ENCODE measurements around the gene DNLZ. TPM values are rescaled to one million over a fixed set of nuclear protein-coding genes. Genes with fewer than 3 reads are reported as not detected.

The DNLZ gene
- total and polyA plus RNA-seq, 10 donors = 15.8 to 29.8 (median 22.3) TPM

DNA sequence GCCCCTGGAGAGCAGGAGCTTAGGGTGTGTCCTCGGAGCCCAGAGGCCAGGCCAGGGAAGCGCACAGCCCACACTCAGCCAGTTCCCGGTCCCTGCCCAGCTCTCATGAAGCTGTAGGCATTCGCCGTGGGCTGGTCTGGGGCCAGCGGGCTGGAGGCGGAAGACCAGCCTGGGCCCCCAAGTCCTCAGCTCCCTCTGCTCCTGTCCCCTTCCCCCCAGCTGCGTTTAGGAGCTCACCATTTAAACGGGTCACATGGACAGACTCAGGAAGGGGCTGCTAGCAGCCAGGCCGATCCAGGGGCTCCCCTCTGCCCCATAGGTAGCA lies 17.4 kb downstream of the DNLZ start:
- Histone ChIP-seq H3K9me3 (no peaks in the 10 kb centered on the region), H3K27me3 (replicated peaks in 1 of 7) (no peaks in the 10 kb centered on the region), H3K27ac (peak overlapping the region; percentile 19 to 83 (median 76)), H3K4me3 (peak overlapping the region in 3 of 8 donors; percentile 25 to 54 (median 37)), H3K36me3 (peaks cover 0 to 9% (median 0%) of the 10 kb centered on the region in 6 donors), H3K4me1 (peaks cover 18 to 69% (median 54%) of the 10 kb centered on the region in 6 donors)
- intact Hi-C loops (cut with DNase I; ENCODE audit: low total_unique reads) = no loop called here
- DNase-seq = no peak
- WGBS, 5 donors = 42 to 78% (median 76%) methylated on average over 4 to 10 of the region's 10 CpGs
- TF ChIP-seq POLR2A (IDR thresholded peaks at IDR 0.05) (no peak), POLR2AphosphoS5 (IDR thresholded peaks at IDR 0.05) (no peak)
- TF ChIP-seq, protein P1, sequence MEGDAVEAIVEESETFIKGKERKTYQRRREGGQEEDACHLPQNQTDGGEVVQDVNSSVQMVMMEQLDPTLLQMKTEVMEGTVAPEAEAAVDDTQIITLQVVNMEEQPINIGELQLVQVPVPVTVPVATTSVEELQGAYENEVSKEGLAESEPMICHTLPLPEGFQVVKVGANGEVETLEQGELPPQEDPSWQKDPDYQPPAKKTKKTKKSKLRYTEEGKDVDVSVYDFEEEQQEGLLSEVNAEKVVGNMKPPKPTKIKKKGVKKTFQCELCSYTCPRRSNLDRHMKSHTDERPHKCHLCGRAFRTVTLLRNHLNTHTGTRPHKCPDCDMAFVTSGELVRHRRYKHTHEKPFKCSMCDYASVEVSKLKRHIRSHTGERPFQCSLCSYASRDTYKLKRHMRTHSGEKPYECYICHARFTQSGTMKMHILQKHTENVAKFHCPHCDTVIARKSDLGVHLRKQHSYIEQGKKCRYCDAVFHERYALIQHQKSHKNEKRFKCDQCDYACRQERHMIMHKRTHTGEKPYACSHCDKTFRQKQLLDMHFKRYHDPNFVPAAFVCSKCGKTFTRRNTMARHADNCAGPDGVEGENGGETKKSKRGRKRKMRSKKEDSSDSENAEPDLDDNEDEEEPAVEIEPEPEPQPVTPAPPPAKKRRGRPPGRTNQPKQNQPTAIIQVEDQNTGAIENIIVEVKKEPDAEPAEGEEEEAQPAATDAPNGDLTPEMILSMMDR (IDR thresholded peaks at IDR 0.05 in 8 of 11, conservative IDR thresholded peaks at IDR 0.05 in 3 of 11) = no peak

DNA sequence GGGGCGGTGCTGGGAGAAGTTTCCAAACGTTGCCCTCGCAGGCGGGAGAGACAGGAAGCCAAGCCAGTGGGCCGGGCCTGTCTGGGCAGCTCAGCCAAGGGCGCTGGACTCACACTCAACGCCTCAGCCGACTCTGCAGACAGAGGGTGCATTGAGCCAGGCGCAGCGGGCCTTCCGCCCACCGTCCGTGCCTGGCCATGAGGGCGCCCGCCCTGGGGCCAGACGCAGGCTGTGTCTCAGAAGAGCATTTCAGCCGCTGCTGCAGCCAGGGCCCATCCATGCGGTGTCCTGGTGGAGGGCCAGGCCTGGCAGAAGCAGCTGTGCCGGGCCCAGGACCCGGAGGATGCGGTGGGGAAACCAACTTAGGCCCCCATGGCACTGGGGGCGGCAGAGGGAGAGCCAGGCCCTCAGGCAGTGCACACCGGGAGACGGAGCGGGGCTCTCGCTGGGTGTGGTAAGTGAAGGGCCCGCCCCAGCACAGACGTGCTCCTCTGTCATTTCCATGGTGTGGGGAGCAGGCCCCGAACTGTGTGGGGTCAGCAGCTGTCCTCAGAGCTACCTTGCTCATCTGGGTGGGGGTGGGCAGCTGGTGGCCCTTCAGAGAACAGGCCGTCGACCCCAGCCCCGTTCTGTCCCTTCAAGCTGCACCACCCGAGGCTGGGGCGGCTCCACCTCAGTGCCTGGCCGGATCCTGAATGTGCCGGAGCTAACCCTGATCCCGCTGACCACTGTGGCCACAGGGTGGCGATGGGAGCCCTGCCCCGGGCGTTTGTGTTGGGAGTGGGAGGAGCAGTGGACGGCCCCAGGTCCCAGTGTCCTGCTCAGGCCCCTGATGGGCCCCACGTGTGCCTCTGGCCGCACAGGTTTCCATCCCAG lies 18.0 kb downstream of the DNLZ start:
- H3K27me3 ChIP-seq (replicated peaks in 1 of 7) = no peaks in the 10 kb centered on the region
- peak; percentile 35 to 84 (median 79) for TF ChIP-seq POLR2AphosphoS5 (IDR thresholded peaks at IDR 0.05)
- peak in 1 of 3 donors; percentile 22 for TF ChIP-seq POLR2A (IDR thresholded peaks at IDR 0.05)
- TF ChIP-seq, protein P1 (IDR thresholded peaks at IDR 0.05 in 8 of 11, conservative IDR thresholded peaks at IDR 0.05 in 3 of 11) = peak in 9 of 11 experiments; percentile 9 to 63 (median 46)
- 37 to 71% (median 53%) methylated on average over 19 to 43 of the region's 43 CpGs for WGBS, 5 donors
- H3K9me3 ChIP-seq = no peaks in the 10 kb centered on the region
- peak overlapping the region; percentile 19 to 83 (median 76) for H3K27ac ChIP-seq
- intact Hi-C loops (cut with DNase I; ENCODE audit: low total_unique reads) = no loop called here
- H3K36me3 ChIP-seq = peaks cover 0 to 9% (median 0%) of the 10 kb centered on the region in 6 donors
- H3K4me1 ChIP-seq = peaks cover 18 to 69% (median 54%) of the 10 kb centered on the region in 6 donors
- H3K4me3 ChIP-seq = peak overlapping the region in 5 of 8 donors; percentile 19 to 54 (median 25)
- peak; percentile 85 for DNase-seq

DNA sequence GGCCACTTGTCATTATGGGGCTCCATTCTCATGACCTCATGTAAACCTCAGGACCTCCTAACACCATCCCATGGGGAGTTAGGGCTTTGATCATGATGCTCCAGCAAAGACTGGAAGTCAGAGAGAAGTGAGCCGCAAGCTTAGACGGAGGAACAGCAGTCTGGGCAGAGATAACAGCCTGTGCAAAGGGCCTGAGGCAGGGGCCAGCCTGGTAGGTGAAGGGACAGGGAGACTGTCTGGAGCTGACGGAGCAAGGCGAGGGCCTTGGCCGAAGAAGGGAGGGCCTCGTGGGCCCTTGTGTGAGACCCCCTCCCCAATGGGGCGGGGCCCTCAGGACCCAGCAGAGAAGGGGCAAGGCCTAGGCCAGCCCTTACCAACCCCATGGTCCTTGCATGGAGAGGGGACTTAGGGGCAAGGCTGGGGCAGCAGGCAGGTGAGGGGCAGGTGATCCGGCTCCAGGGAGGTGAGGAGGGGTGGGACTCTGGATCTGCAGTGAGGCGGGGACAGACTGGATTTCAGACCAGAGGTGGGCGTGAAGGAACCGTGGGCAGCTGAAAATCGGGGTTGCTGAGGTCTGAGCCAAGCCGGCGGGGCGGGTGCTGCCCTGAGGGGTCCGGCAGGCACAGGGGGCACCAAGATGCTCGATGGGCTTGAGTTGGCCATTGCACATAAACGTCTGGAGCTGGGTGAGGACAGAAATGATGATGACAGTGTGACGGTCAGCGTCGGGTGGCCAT lies 18.8 kb downstream of the DNLZ start:
- intact Hi-C loops (cut with DNase I; ENCODE audit: low total_unique reads) = no loop called here
- H3K27ac ChIP-seq = peak overlapping the region in 7 of 8 donors; percentile 43 to 83 (median 79)
- H3K4me1 ChIP-seq = peaks cover 18 to 69% (median 54%) of the 10 kb centered on the region in 6 donors
- no peaks in the 10 kb centered on the region for H3K27me3 ChIP-seq (replicated peaks in 1 of 7)
- no peaks in the 10 kb centered on the region for H3K9me3 ChIP-seq
- peaks cover 0 to 4% (median 0%) of the 10 kb centered on the region in 6 donors for H3K36me3 ChIP-seq
- DNase-seq = no peak
- 66 to 76% (median 69%) methylated on average over 17 to 21 of the region's 21 CpGs for WGBS, 5 donors
- peak overlapping the region in 2 of 8 donors; percentile 37 to 54 for H3K4me3 ChIP-seq
- TF ChIP-seq POLR2AphosphoS5 (IDR thresholded peaks at IDR 0.05) (no peak), POLR2A (IDR thresholded peaks at IDR 0.05) (no peak)
- TF ChIP-seq, protein P1 (IDR thresholded peaks at IDR 0.05 in 8 of 11, conservative IDR thresholded peaks at IDR 0.05 in 3 of 11) = no peak

All from spleen (tissue), 11 donors.